ENCODE measurements around the gene ABT1. TPM values are rescaled to one million over a fixed set of nuclear protein-coding genes. Genes with fewer than 3 reads are reported as not detected.

Gene ABT1
- total RNA-seq, 1 experiment from 2014 or later = 19.5 TPM

DNA sequence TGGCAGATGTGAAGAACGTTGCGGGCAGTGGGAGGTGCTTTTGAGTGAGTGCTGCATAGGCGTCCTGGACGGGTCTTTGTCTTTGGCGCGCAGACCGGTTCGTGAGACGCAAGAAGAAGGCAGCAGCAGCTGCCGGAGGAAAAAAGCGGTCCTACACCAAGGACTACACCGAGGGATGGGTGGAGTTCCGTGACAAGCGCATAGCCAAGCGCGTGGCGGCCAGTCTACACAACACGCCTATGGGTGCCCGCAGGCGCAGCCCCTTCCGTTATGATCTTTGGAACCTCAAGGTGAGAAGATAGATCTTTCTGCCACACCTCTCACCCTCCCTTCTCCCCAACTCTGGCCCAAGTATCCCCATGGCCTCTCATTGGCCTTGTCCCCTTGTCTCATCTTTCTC lies 1.1 kb downstream of the ABT1 start:
- DNase-seq = no peak
- no peak overlapping the region for H2AFZ ChIP-seq
- TSS peak; percentile 53 for BruUV-seq (replicated peaks)
- peaks cover 9% of the 10 kb centered on the region; the same call in 1 of the 2 replicates for H3K36me3 ChIP-seq (ENCODE audit: low read depth)
- peak overlapping the region; percentile 99 for H3K4me2 ChIP-seq
- H3K4me3 ChIP-seq = peak overlapping the region; percentile 91
- intact Hi-C loops (cut with micrococcal nuclease; ENCODE audit: unreplicated experiment) = loop anchor here (5.0 kb wide), 3 partner anchors 376 to 1299 kb away; a partner anchor contains a TSS
- no peak for TF ChIP-seq EZH2 (IDR thresholded peaks at IDR 0.05; ENCODE audit: low read depth)
- TF ChIP-seq, protein P1, sequence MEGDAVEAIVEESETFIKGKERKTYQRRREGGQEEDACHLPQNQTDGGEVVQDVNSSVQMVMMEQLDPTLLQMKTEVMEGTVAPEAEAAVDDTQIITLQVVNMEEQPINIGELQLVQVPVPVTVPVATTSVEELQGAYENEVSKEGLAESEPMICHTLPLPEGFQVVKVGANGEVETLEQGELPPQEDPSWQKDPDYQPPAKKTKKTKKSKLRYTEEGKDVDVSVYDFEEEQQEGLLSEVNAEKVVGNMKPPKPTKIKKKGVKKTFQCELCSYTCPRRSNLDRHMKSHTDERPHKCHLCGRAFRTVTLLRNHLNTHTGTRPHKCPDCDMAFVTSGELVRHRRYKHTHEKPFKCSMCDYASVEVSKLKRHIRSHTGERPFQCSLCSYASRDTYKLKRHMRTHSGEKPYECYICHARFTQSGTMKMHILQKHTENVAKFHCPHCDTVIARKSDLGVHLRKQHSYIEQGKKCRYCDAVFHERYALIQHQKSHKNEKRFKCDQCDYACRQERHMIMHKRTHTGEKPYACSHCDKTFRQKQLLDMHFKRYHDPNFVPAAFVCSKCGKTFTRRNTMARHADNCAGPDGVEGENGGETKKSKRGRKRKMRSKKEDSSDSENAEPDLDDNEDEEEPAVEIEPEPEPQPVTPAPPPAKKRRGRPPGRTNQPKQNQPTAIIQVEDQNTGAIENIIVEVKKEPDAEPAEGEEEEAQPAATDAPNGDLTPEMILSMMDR (conservative IDR thresholded peaks at IDR 0.05) = no peak
- ChIA-PET CTCF (no interaction called here), POLR2A (ENCODE audit: unreplicated experiment) (no interaction called here)
- peaks cover 20% of the 10 kb centered on the region for H3K79me2 ChIP-seq (ENCODE audit: low read depth)
- no peaks in the 10 kb centered on the region for H3K9me3 ChIP-seq (ENCODE audit: insufficient read depth, low read depth)
- no peaks in the 10 kb centered on the region for H3K27me3 ChIP-seq (ENCODE audit: insufficient read depth, low read depth)
- no peak overlapping the region for H3K27ac ChIP-seq
- 0 out of 2 replicates have a peak, but pooled peaks cover 8% of the 10 kb centered on the region for H3K4me1 ChIP-seq (replicated peaks; ENCODE audit: insufficient read depth)
- no peaks in the 10 kb centered on the region for H4K20me1 ChIP-seq (ENCODE audit: insufficient read depth)
- no peaks in the 10 kb centered on the region for H3K9me2 ChIP-seq (ENCODE audit: insufficient read depth)
- H3F3A ChIP-seq (ENCODE audit: insufficient read depth, low read depth) = peaks cover 25% of the 10 kb centered on the region; the same call in 1 of the 2 replicates

DNA sequence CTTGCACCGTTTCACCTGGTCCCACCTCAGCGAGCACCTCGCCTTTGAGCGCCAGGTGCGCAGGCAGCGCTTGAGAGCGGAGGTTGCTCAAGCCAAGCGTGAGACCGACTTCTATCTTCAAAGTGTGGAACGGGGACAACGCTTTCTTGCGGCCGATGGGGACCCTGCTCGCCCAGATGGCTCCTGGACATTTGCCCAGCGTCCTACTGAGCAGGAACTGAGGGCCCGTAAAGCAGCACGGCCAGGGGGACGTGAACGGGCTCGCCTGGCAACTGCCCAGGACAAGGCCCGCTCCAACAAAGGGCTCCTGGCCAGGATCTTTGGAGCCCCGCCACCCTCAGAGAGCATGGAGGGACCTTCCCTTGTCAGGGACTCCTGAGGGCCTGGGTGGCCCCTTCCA lies 1.5 kb downstream of the ABT1 start:
- Histone ChIP-seq H4K20me1 (ENCODE audit: insufficient read depth) (no peaks in the 10 kb centered on the region), H3K27me3 (ENCODE audit: insufficient read depth, low read depth) (no peaks in the 10 kb centered on the region), H3K79me2 (ENCODE audit: low read depth) (peaks cover 20% of the 10 kb centered on the region), H3K36me3 (ENCODE audit: low read depth) (peaks cover 9% of the 10 kb centered on the region; the same call in 1 of the 2 replicates), H3K9me3 (ENCODE audit: insufficient read depth, low read depth) (no peaks in the 10 kb centered on the region), H3K4me2 (peak overlapping the region; percentile 99), H3K9me2 (ENCODE audit: insufficient read depth) (no peaks in the 10 kb centered on the region), H3K4me1 (replicated peaks; ENCODE audit: insufficient read depth) (0 out of 2 replicates have a peak, but pooled peaks cover 8% of the 10 kb centered on the region), H3F3A (ENCODE audit: insufficient read depth, low read depth) (peaks cover 25% of the 10 kb centered on the region; the same call in 1 of the 2 replicates), H2AFZ (no peak overlapping the region), H3K27ac (no peak overlapping the region), H3K4me3 (peak overlapping the region; percentile 91; the same call in 1 of the 2 replicates)
- TF ChIP-seq EZH2 (IDR thresholded peaks at IDR 0.05; ENCODE audit: low read depth) = no peak
- TF ChIP-seq, protein P1 (conservative IDR thresholded peaks at IDR 0.05) = no peak
- intact Hi-C loops (cut with micrococcal nuclease; ENCODE audit: unreplicated experiment) = loop anchor here (5.0 kb wide), 3 partner anchors 376 to 1299 kb away; a partner anchor contains a TSS
- DNase-seq = no peak
- CTCF ChIA-PET = no interaction called here
- no TSS peak for BruUV-seq (replicated peaks)
- POLR2A ChIA-PET (ENCODE audit: unreplicated experiment) = no interaction called here

DNA sequence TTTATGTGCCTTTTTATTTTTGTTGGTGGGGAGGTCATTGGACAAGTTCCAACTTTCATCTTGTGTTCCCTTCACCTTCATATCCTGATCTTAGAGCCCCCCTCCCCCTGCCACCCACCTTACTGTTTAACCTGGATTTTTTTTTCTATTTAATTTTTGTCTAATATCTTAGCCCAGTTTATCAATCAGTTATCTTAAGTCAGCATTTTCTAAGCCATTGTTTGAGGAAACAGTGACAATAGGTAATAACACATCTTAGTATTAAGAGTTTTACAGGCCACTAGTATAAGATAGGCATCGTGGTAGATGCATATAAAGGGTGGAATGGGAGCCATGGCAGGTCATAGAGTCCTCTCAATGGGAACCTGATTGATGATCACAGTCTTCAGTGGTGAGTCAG lies 2.4 kb downstream of the ABT1 start:
- peaks cover 25% of the 10 kb centered on the region; the same call in 1 of the 2 replicates for H3F3A ChIP-seq (ENCODE audit: insufficient read depth, low read depth)
- CTCF ChIA-PET = no interaction called here
- no peak overlapping the region for H2AFZ ChIP-seq
- no peaks in the 10 kb centered on the region for H3K27me3 ChIP-seq (ENCODE audit: insufficient read depth, low read depth)
- no peak overlapping the region for H3K27ac ChIP-seq
- no peaks in the 10 kb centered on the region for H3K9me3 ChIP-seq (ENCODE audit: insufficient read depth, low read depth)
- intact Hi-C loops (cut with micrococcal nuclease; ENCODE audit: unreplicated experiment) = loop anchor here (5.0 kb wide), 3 partner anchors 377 to 1298 kb away; a partner anchor contains a TSS
- H3K36me3 ChIP-seq (ENCODE audit: low read depth) = peaks cover 9% of the 10 kb centered on the region; the same call in 1 of the 2 replicates
- POLR2A ChIA-PET (ENCODE audit: unreplicated experiment) = no interaction called here
- peaks cover 20% of the 10 kb centered on the region for H3K79me2 ChIP-seq (ENCODE audit: low read depth)
- H3K9me2 ChIP-seq (ENCODE audit: insufficient read depth) = no peaks in the 10 kb centered on the region
- DNase-seq = no peak
- TF ChIP-seq, protein P1 (conservative IDR thresholded peaks at IDR 0.05) = no peak
- TF ChIP-seq EZH2 (IDR thresholded peaks at IDR 0.05; ENCODE audit: low read depth) = no peak
- H3K4me2 ChIP-seq = no peak overlapping the region
- H4K20me1 ChIP-seq (ENCODE audit: insufficient read depth) = no peaks in the 10 kb centered on the region
- H3K4me1 ChIP-seq (replicated peaks; ENCODE audit: insufficient read depth) = 0 out of 2 replicates have a peak, but pooled peaks cover 8% of the 10 kb centered on the region
- no peak overlapping the region for H3K4me3 ChIP-seq
- no TSS peak for BruUV-seq (replicated peaks)
